CD4-positive, alpha-beta T cell (primary cell): Measurements from ENCODE around the gene ERAL1. TPM values are rescaled to one million over a fixed set of nuclear protein-coding genes. Genes with fewer than 3 reads are reported as not detected.
"Not testable (repeated sequence)": the region's sequence is repeated elsewhere in the genome, so short reads cannot be mapped to it uniquely, and the experiment has no call there.

ENCODE experiments used
- ATAC-seq: fragments of 200-7000 bp; cut with Tn5 transposase; one replicate; pipeline ENCODE4 v1.10.0; 2022; ENCODE audit warnings: mild to moderate bottlenecking; ENCODE audit not compliant: poor library complexity
- CTCF ChIA-PET: fragments of 350-600 bp; sonication (Branson Sonifier 250); formaldehyde crosslinking; loops from one replicate; lab custom pipeline; 2021; ENCODE audit warnings: antibody characterized with exemption, inconsistent platforms; lab: Charles Lee
- POLR2A ChIA-PET: fragments of 350-600 bp; sonication (Branson Sonifier 250); formaldehyde crosslinking; loops from one replicate; lab custom pipeline; 2021; ENCODE audit warnings: antibody characterized with exemption, inconsistent platforms; lab: Charles Lee
- DNase-seq, 14 experiments: peaks; one replicate each; pipeline ENCODE4 v3.0.0-alpha.2; 2013 to 2020; ENCODE audit warnings: mixed read lengths in 2 of 14
- H3K27ac ChIP-seq, 2 donors: one replicate each; pipeline versions ENCODE4 v1.5.1 to v1.7.0; 2013; ENCODE audit warnings: low read length in 2 of 2, low read depth in 1 of 2, mild to moderate bottlenecking in 1 of 2
- H3K27me3 ChIP-seq, 2 experiments: 1 replicate in 1 of 2; 2 replicates in 1 of 2; pipeline versions ENCODE4 v1.6.1 to v1.7.0; 2013; ENCODE audit warnings: low read length in 2 of 2, control low read depth in 1 of 2, mild to moderate bottlenecking in 1 of 2, moderate library complexity in 1 of 2; ENCODE audit not compliant: insufficient read depth in 2 of 2, control insufficient read depth in 1 of 2
- H3K36me3 ChIP-seq: one replicate; pipeline ENCODE4 v1.6.1; 2013; ENCODE audit warnings: low read length, control low read depth; ENCODE audit not compliant: insufficient read depth
- H3K4me1 ChIP-seq: one replicate; pipeline ENCODE4 v1.6.1; 2013; ENCODE audit warnings: low read length, control low read depth; ENCODE audit not compliant: insufficient read depth
- H3K4me3 ChIP-seq: one replicate; pipeline ENCODE4 v1.5.1; 2013; ENCODE audit warnings: mild to moderate bottlenecking, low read length, moderate library complexity
- H3K9me3 ChIP-seq, 2 experiments: 1 replicate in 1 of 2; 2 replicates in 1 of 2; pipeline versions ENCODE4 v1.6.1 to v1.7.0; 2013; ENCODE audit warnings: low read length in 2 of 2, mild to moderate bottlenecking in 2 of 2, control low read depth in 1 of 2, moderate library complexity in 1 of 2; ENCODE audit not compliant: control insufficient read depth in 1 of 2, insufficient read depth in 1 of 2
- H3K27ac Mint-ChIP-seq: one replicate; pipeline ENCODE4 v1.8.0; 2020; ENCODE audit warnings: mixed read lengths
- H3K27me3 Mint-ChIP-seq: one replicate; pipeline ENCODE4 v1.8.0; 2021; ENCODE audit warnings: mixed read lengths
- H3K36me3 Mint-ChIP-seq: one replicate; pipeline ENCODE4 v1.8.0; 2021; ENCODE audit warnings: low read depth, mixed read lengths
- H3K4me1 Mint-ChIP-seq: one replicate; pipeline ENCODE4 v1.8.0; 2021; ENCODE audit warnings: low read depth, mixed read lengths
- H3K4me3 Mint-ChIP-seq: one replicate; pipeline ENCODE4 v1.8.0; 2020; ENCODE audit warnings: mild to moderate bottlenecking, mixed read lengths
- H3K9me3 Mint-ChIP-seq: one replicate; pipeline ENCODE4 v1.8.0; 2020; ENCODE audit warnings: mixed read lengths
- intact Hi-C, 2 experiments: fragments of 100-400 bp; cut with DNase I in 1 of 2; cut with micrococcal nuclease in 1 of 2; formaldehyde crosslinking; loops; one replicate each; pipeline versions ENCODE4 v1.15.1 to v1.9.0; 2023 to 2025; cut with DNase I, micrococcal nuclease
- total RNA-seq, 174 experiments: library from RNA in 2 of 174; stranded (reverse) in 2 of 174; gene quantifications; one replicate each; pipeline ENCODE4 v1.2.3 and lab custom pipeline; 2021 to 2026
- TF ChIP-seq, protein P1 (sequence below): fragments of 200-600 bp; IDR thresholded peaks from one replicate; pipeline ENCODE4 v1.8.0; 2022; ENCODE audit warnings: antibody characterized with exemption, mild to moderate bottlenecking

Gene ERAL1
- total RNA-seq, 2 experiments from 2014 or later, result 15.6 to 16.8 TPM

DNA sequence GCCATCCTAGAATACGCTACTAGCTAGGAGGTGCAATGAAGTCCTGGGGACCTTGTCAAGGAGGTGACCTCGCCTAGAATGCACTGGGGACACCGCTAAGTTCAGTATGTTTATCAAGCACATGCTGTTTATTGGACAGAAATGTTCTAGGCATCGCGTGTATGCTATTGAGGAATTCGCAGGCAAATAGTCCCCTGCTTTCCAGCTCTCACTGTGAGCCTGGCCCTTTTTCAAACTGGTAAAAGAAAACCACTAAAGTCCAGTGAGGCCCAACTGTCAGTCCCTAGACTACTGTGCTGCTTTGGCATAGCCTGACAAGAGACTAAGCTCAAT, 11.0 kb upstream of the ERAL1 start:
- TF ChIP-seq, protein P1, sequence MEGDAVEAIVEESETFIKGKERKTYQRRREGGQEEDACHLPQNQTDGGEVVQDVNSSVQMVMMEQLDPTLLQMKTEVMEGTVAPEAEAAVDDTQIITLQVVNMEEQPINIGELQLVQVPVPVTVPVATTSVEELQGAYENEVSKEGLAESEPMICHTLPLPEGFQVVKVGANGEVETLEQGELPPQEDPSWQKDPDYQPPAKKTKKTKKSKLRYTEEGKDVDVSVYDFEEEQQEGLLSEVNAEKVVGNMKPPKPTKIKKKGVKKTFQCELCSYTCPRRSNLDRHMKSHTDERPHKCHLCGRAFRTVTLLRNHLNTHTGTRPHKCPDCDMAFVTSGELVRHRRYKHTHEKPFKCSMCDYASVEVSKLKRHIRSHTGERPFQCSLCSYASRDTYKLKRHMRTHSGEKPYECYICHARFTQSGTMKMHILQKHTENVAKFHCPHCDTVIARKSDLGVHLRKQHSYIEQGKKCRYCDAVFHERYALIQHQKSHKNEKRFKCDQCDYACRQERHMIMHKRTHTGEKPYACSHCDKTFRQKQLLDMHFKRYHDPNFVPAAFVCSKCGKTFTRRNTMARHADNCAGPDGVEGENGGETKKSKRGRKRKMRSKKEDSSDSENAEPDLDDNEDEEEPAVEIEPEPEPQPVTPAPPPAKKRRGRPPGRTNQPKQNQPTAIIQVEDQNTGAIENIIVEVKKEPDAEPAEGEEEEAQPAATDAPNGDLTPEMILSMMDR, result no peak
- H3K9me3 Mint-ChIP-seq, result no peaks in the 10 kb centered on the region

GRCh38 chr17:28846231-28846630, 8.6 kb upstream of the ERAL1 start:
- no peaks in the 10 kb centered on the region for H3K9me3 Mint-ChIP-seq
- Histone ChIP-seq H3K36me3 (no peaks in the 10 kb centered on the region), H3K4me3 (no peak overlapping the region), H3K27ac (no peak overlapping the region), H3K9me3 (no peaks in the 10 kb centered on the region), H3K27me3 (no peaks in the 10 kb centered on the region), H3K4me1 (peaks cover 15% of the 10 kb centered on the region)
- ChIA-PET CTCF (interaction anchor here (0.6 kb wide), 1 partner anchor 72 kb away, joined by 3 read pairs; no protein-coding TSS in a partner anchor), POLR2A (no interaction called here)
- peaks cover 12% of the 10 kb centered on the region for H3K36me3 Mint-ChIP-seq
- intact Hi-C loops, result loop anchor here in 1 of 2 experiments (10.0 kb wide), 1 partner anchor 511 kb away; the partner anchor contains the start of genes IFT20 and TNFAIP1
- H3K4me1 Mint-ChIP-seq, result peaks cover 13% of the 10 kb centered on the region
- no peak for DNase-seq
- no peaks in the 10 kb centered on the region for H3K27me3 Mint-ChIP-seq
- no peak overlapping the region for H3K4me3 Mint-ChIP-seq
- no peak overlapping the region for H3K27ac Mint-ChIP-seq
- TF ChIP-seq, protein P1, result no peak
- ATAC-seq, result no peak

More for the DNA sequence above, 11.0 kb upstream of the ERAL1 start:
- Histone ChIP-seq H3K27ac (no peak overlapping the region), H3K4me1 (peaks cover 20% of the 10 kb centered on the region), H3K27me3 (no peaks in the 10 kb centered on the region), H3K4me3 (no peak overlapping the region), H3K36me3 (peaks cover 2% of the 10 kb centered on the region), H3K9me3 (no peaks in the 10 kb centered on the region)
- peaks cover 15% of the 10 kb centered on the region for H3K36me3 Mint-ChIP-seq
- ChIA-PET POLR2A (no interaction called here), CTCF (interaction anchor here (0.6 to 3.1 kb wide), 4 partner anchors 12 to 117 kb away, joined by 4 to 30 read pairs (median 7); partner anchors contain the start of gene TLCD1)
- H3K4me3 Mint-ChIP-seq, result peak overlapping the region; percentile 66
- no peak for ATAC-seq
- intact Hi-C loops, result loop anchor here (2.0 to 10.0 kb wide), 4 partner anchors 76 to 509 kb away; partner anchors contain the start of genes IFT20 (in 1 of the 2) and TNFAIP1 (in 1 of the 2)
- H3K27me3 Mint-ChIP-seq, result no peaks in the 10 kb centered on the region
- H3K27ac Mint-ChIP-seq, result no peak overlapping the region
- peaks cover 27% of the 10 kb centered on the region for H3K4me1 Mint-ChIP-seq
- DNase-seq, result no peak

GRCh38 chr17:28846699-28847098, 8.1 kb upstream of the ERAL1 start:
- Mint-ChIP-seq H3K4me1 (peaks cover 10% of the 10 kb centered on the region), H3K36me3 (peaks cover 10% of the 10 kb centered on the region)
- H3K4me3 Mint-ChIP-seq, H3K9me3 Mint-ChIP-seq, ATAC-seq, H3K27ac ChIP-seq, H3K27me3 ChIP-seq, H3K27me3 Mint-ChIP-seq, DNase-seq, H3K27ac Mint-ChIP-seq, H3K36me3 ChIP-seq, H3K4me3 ChIP-seq, H3K9me3 ChIP-seq, POLR2A ChIA-PET: not testable (repeated sequence)
- CTCF ChIA-PET, result interaction anchor here (0.6 kb wide), 1 partner anchor 73 kb away, joined by 3 read pairs; no protein-coding TSS in a partner anchor
- H3K4me1 ChIP-seq, result peaks cover 10% of the 10 kb centered on the region
- intact Hi-C loops, result loop anchor here in 1 of 2 experiments (10.0 kb wide), 1 partner anchor 512 kb away; the partner anchor contains the start of genes IFT20 and TNFAIP1
